Measurements from ENCODE around the gene LINC00632. TPM values are rescaled to one million over a fixed set of nuclear protein-coding genes. Genes with fewer than 3 reads are reported as not detected.
"Not testable (repeated sequence)": the region's sequence is repeated elsewhere in the genome, so short reads cannot be mapped to it uniquely, and the experiment has no call there.

Gene LINC00632
- 116 TPM for total RNA-seq

DNA sequence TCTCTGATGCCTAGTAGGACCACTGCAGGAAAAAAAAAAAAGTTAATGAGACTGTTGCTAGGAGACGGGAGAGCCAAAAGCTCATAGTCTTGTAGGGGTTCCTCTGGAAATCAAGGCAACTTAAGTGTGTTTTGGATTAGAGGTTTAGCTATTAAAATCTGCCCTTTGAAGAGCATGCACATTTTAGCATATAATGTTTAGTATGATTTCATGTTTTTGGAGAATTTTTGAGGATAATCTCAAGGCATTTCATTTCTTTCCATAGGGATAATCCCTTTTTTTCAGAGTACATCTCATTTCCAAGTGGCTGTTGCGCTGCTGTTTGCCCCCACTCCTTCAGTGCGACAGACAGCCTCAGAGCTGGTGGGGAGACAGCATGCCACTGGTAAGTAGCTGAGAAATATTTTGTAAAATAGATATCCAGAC is at the start of gene LINC00632:
Gene LINC00632 (plus strand): TSS at position 339 of the 426 bp plus-strand sequence.
- no peak for DNase-seq (ENCODE audit: low spot score)

DNA sequence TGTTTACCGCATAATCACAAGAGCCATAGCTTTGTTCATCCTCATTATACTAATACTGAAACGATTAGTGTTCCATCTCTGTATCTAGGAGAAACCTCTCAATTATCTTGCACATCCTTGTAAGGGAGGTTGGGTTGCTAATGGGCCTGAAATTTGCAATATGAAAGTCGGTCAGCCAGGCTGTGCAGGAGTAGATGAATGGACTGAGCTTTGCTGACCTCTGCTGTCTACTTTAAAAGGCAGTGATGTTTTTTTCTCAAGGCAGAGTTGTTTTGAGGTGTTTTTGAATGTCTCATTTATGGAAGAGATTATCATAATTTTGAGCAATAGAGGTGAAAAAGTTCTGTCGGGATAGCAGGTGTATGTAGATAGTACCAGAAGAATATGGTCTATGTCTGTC is 47.9 kb upstream of the LINC00632 start:
- no peak for DNase-seq (ENCODE audit: low spot score)

DNA sequence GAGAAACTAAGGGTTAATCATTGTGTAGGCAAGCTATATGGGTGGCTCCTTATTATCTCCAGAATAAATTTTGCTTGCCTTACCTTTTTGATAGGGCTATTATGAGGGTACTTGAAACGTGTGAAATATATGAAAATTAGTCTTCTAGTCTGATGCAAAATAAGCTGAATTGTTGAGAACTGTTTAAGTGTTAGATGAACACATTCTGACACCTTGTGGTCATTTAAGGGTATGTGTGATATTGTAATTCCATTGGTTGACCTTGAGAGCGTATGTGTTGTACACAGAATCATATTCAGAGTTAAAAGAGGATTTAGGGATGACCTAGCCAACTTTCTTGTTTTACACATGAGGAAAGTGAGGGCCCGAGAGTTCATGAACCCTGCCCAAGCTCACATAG is 44.6 kb upstream of the LINC00632 start:
- DNase-seq (ENCODE audit: low spot score): no peak

DNA sequence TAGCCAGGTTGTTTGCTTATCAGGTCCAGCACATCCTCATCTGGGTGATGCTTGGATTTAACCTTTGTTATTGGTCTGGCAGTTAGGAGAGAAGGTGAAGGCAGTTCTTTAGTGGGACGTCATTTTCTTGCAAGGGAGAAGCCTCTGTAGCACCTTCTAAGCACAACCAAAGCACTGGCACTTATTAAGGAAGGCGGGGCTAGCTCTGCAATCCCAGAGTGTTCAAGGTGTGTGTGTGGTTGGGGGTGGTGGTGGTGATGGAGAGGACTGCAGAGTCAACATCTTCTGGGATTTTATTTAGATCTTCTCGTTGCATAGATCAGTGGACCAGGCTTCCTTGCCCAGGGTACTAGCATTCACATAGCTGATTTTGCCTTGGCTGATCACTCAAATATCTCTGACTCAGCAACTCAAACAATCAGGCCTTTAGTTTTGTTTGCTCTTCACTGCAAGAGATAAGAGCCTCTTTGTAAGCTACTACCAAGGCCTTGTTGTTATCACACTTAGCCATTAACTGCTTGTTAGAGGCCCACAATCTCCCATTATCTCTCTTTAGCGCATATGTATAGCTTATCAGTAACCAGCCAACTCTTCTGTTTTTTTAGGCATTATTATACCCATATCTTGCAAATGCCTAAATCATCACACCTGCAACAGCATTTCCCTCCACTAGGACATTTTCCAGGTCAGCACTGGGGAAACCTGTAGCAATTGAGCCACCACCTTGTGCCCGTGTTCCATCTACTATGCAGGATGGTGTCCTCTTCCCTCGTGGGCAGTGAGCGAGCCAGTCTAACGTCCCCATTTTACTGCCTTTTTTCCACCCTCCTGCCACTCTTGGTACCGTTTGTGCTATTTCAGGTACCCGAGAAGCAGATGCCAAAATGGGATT is 36.5 kb upstream of the LINC00632 start:
- DNase-seq (ENCODE audit: low spot score): no peak

DNA sequence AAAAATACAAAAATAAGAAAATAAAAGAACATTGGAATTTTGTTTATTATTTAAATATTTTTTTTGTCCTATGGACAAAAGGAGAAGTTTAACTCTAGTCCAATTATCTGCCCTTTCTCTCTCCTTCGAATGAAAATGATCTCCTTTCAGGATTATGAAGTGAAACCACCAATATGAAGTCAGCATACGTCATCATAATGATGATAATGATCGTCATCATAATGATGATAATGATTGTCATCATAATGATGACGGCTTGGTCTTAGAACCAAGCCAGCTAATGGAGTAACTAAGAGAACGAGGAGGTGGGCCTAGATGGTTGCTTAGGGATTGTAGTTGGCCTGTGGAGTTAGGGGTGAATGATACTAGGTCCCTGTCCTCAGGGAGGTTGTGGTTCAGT is 21.9 kb upstream of the LINC00632 start:
- no peak for DNase-seq (ENCODE audit: low spot score)

DNA sequence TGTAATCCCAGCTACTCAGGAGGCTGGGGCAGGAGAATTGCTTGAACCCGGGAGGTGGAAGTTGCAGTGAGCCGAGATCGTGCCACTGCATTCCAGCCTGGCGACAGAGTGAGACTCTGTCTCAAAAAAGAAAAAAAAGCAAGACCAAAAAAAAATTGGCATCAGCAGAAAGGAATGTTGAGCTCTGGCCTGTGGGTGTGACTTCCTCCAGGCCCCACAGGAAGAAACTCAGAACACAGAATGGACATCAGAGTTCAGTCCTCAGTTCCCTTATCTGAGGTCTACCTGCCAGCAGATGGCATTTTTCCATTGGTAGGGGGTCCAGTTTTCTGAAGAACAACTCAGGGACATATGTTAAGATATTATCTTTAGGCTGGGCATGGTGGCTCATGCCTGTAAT is 18.0 kb upstream of the LINC00632 start:
- DNase-seq (ENCODE audit: low spot score): not testable (repeated sequence)

DNA sequence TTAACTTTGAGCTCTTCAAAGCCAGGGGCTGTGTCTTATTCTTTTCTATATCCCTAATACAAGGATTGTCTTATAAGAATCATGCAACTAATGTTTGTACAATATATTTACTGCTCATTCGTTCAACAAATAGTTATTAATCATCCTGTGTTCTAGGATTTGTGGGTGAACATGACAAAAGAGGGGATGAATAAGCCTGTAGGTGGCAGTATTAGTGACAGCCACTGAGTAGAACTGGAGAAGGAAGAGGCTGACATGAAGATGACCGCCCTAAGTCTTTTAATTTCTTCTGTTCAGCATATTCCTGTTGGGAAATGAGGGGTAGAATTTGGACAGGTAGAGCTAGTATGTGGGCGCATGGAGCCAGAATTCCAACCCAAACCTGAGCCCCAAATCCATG is 11.9 kb upstream of the LINC00632 start:
- DNase-seq (ENCODE audit: low spot score): no peak

DNA sequence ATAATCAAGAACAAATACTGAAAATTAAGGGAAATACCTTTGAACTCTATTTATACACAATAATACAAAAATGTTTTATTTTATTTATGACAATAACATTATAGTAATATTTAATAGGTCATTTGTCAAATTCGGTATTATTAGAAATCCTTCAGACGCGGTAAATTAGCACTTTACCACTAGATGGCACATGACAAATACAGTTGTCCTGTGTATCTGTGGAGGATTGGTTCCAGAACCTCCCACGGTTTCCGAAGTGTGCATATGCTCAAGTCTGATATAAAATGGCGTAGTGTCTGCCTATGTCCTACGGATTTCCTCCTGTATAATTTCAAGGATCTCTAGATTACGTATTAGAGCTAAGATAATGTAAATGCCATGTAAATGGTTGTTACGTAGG is 8.1 kb upstream of the LINC00632 start:
- DNase-seq (ENCODE audit: low spot score): no peak

DNA sequence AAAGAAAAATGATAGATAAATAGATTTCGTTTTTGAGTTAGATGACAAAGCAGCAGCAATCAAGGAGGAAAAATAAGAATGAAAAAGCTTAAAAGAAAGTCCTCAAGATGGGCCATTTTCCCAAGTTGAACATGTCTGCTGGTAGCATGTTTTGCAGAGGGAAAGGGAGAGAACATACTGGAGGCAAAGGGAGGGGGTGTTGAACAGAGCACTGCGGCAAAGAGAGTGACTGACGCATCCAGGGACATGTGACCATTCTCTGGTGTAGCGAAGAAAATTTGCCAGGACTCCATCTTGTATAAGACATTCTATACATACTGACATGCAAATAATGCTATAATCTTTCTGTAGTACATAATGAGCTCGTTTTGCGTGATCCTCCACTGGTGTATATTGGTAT is 1.2 kb downstream of the LINC00632 start:
- no peak for DNase-seq (ENCODE audit: low spot score)

DNA sequence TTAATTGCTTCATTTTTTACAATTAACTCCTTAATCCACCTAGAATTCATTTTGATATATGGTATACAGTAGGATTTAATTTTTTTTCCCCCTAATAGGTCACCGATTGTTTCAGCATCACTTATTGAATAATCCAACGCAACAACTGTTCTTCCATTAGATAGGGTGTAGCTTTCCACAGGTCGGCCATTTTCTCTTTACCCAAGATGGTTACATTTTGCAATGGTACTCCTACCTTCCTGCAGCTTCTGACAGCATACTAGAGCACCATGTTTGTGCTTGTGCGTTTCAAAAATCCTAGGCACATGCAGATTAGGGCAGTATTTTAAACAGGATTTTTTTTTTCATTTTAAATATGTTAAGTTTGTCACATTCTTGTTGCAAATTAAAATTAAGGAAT is 2.3 kb downstream of the LINC00632 start:
- no peak for DNase-seq (ENCODE audit: low spot score)

DNA sequence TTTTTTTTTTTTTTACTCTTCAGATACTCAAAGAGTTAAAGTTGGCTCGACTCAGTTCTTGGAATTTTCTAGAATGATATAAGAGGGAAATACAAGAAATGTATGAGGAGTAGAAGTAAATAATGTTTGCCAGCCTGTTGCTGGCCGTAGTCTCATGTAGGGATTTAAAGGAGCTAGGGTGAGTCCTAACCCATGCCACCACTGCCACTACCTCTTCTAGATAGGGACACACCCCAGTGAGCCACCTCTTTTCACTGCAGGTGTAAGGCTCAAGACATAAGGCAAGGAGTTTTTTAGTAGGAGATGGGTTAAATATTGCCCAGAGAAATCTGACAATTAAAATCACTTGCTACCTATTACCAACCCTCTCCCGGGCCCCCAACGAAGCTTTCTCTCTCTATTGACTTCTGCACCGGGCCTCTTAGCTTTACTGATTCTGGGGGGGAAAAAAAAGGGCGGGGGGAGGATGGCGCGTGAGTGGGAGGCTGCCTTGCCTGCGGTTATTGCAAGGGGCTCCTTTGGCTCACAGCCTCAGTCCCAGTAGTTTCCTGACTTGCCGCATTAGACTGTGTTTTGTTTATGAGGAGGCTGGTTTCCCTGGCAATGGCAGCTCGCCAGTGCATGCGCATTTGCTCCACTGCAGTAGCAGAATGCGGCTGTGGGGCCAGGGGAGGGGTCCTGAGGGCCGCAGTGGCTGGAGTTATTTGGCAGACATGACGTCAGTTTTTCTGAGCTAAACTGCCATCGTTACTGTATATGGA is 3.0 kb downstream of the LINC00632 start:
- DNase-seq (ENCODE audit: low spot score): no peak

DNA sequence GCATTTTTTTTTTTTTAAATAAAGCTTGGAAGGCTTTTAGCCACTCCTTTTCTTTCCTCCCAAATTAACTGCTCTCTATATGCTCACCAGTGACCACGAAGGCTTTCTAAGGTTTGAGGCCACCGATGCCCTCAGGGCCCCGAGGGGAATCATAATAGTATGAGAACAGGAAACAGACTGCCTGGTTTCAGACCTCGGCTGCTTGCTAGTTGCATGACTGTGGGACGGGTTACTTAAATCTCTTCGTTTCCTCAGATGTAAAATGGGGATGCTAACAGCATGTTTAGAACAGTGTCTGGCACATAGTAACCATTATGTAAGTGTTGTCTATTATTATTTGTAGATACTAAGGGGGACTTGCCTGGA is 3.6 kb downstream of the LINC00632 start:
- no peak for DNase-seq (ENCODE audit: low spot score)

DNA sequence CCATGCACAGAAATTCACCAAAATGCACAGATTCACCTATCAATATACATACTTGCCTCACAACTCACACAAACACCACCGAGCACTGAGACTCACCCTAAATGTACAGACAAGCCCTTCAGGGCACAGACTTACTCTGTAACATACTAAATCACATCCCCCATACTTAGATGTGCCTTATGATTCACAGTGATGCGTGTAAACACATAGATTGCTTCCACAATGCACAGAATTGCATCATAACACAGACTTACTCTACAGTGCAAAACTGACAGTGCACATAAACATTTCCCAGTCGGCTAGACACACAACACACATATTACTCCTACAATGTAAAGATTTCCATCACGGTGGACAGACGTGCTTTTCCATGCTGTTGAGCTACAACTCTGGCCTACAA is 6.2 kb downstream of the LINC00632 start:
- no peak for DNase-seq (ENCODE audit: low spot score)

DNA sequence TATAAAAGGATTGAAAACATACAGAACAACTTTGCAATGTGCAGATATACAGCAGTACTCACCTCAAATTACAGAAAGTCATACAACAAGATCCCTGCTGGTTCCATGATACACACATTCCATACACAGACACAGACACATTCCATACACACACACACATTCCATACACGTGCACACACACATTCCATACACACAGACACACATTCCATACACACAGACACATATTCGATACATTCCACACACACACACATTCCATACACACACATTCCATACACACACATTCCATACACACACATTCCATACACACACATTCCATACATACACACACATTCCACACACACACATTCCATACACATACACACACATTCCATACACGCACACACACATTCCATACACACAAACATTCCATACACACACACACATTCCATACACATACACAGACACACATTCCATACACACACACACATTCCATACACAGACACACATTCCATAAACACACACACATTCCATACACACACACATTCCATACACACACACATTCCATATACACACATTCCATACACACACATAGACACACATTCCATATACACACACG is 13.7 kb downstream of the LINC00632 start:
- DNase-seq (ENCODE audit: low spot score): no peak

DNA sequence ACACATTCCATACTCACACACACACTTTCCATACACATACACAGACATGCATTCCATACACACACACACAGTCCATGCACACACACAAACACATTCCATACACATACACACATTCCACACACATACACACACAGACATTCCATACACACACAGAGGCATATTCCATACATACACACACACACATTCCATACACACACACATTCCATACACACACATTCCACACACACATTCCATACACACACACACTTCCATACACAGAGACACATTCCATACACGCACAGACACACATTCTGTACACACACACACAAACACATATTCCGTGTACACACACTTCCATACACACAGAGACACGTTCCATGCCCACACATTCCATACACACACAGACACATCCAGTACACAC is 14.8 kb downstream of the LINC00632 start:
- no peak for DNase-seq (ENCODE audit: low spot score)

DNA sequence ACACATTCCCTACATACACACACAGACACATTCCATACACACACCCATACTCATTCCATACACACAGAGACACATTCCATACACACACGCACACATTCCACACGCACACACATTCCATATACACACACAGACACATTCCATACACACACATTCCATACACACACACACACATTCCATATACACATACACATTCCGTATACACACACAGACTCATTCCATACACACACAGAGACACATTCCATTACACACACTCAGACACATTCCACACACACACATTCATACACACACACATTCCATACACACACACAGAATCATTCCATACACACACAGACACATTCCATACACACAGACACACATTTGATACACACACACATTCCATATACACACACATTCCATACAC is 15.2 kb downstream of the LINC00632 start:
- DNase-seq (ENCODE audit: low spot score): no peak

DNA sequence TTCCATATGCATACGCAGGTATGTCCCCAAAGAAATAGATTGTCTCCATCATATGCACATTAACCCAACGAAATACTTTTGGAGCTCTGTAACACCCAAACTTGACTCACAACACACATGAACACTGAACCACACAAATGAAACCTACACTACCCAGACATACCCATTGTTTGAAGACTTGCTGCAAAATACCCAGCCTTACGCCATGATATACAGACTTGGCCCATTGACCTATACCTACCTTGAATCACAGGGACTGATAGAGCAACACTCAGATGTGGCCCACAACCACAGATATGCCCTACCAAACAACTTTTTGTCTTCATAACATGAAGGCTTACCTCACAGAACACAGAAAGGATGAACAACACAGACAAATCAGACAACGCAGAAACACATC is 15.9 kb downstream of the LINC00632 start:
- no peak for DNase-seq (ENCODE audit: low spot score)

DNA sequence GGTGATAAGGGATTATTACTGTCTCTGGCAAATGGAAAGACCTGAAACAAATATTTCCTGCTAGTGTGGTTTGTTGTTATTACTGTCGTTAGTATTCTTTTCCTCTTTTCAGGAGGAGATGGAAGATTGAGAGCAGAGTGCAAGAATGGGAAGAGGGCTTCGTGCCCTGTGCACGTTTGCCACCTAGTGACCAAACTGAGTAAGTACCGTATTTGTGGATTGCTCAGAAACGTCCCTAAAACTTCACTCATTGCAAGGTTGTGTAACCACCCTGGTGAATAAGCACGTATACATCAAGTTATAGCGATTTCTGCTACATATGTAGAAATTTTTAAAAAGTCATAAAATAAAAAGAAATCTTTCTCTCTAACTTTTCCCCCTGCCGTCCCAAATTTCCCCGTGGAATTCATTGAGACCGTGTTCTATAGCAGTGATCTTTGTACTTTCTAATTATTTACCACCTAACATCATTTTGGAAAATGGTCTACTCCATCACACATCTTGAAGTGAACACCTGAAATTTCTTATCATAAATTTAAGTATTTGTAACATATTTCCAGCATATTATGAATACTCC is 24.3 kb downstream of the LINC00632 start:
- DNase-seq (ENCODE audit: low spot score): no peak

DNA sequence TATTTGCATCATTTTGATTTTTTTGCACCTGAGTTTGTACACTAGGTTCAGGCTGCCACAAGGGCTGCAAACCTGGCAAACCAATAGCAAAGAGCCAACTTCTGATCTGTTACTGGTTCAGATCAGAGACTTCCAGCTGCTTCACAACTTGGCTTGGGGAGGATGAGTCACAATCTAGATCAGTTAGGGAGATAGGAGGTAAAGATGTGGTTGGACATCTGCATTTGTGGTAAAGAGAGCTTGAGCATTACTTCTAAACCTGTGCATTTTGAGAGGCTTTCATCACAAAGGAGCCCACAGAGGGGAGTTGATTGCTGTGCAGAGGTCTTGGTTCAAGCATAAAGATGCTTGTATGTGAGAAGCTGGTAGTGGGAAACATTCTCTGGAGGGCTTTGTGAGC is 34.5 kb downstream of the LINC00632 start:
- DNase-seq (ENCODE audit: low spot score): no peak

DNA sequence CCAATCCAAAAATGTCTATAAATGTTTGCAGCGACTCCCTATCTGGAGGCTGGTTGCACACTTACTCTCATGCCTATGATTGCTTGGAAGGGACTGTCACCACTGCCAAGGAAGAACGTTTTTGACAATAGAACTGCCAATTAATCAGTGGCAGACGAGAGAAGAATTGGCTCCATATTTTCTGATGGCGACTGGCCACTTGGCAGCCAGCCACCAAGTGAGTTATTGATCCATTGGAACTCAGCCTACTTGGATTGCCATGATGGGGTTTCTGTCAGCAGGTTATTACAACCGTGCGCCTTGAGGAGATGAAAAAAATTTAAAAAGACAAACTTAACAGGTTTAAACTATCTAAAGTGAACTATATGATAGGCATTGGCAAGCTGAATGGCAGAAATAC is 47.4 kb downstream of the LINC00632 start:
- DNase-seq (ENCODE audit: low spot score): no peak

DNA sequence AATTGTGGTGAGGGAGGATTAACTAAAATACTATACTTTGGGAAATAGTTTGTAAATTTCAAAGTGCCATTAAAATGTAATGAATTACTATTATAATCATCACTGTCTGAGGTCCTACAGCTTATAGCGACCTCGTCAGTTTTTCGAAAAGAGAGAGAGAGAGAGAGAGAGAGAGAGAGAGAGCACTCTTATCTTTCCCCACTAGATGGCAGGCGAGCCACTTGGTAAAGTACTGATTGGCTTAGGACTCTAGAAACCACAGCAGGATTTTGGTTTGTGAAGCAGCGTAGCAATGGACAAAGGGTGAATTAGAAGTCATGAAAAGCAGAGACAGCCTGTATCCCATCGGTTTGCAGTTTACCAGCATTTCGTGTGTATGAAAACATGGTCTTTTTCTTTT is 52.5 kb downstream of the LINC00632 start:
- peak; percentile 46 for DNase-seq (ENCODE audit: low spot score)

DNA sequence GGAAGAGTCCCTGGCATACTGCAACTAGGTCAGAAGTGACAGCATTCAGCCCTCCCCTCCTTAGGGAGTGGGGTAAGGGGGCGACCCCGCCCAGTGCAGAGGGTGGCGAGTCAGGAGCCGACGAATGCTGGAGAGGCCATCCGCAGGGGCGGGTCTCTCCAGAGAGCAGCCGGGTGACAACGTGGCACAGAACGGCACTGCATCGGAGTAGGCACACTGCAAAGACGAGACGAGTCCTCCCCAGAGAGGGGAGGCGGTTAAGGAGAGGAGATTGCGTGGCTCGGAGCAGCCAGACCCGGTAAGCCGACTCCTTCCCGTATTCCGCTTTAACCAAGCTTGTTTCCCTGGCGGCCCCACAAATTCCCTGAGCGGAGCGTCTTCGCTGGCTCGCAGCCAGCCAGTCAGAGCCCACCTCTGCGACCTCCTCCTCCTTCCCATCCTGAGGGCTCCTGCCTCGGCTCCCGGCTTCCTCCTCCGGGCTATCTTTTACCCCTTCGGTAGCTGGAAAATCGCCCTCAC is 54.9 kb downstream of the LINC00632 start:
- DNase-seq (ENCODE audit: low spot score): no peak
